ENCODE data around the gene SMYD3.

GRCh38 chr1:246032031-246032551, 475.0 kb downstream of the SMYD3 start:
- TF ChIP-seq CTCF (tag by site-specific recombination; IDR thresholded peaks at IDR 0.05) (no peak), PBX3 (CRISPR knock-in tag; IDR thresholded peaks at IDR 0.05) (no peak), ZBTB10 (tag by site-specific recombination; IDR thresholded peaks at IDR 0.05) (no peak), PATZ1 (tag by site-specific recombination; IDR thresholded peaks at IDR 0.05) (no peak), ZBTB49 (tag by site-specific recombination; IDR thresholded peaks at IDR 0.05; ENCODE audit: low read depth) (no peak), SALL2 (tag by site-specific recombination; IDR thresholded peaks at IDR 0.05; ENCODE audit: borderline replicate concordance) (no peak), ZNF280D (tag by site-specific recombination; IDR thresholded peaks at IDR 0.05) (no peak), ZNF585B (tag by site-specific recombination; IDR thresholded peaks at IDR 0.05) (no peak), ZNF398 (tag by site-specific recombination; IDR thresholded peaks at IDR 0.05) (no peak), ZNF561 (tag by site-specific recombination; IDR thresholded peaks at IDR 0.05; ENCODE audit: borderline replicate concordance) (no peak)
